ENCODE measurements around the gene ATIC. TPM values are rescaled to one million over a fixed set of nuclear protein-coding genes. Genes with fewer than 3 reads are reported as not detected.

The ATIC gene
- total RNA-seq, 1 experiment from 2014 or later: 173 TPM

DNA sequence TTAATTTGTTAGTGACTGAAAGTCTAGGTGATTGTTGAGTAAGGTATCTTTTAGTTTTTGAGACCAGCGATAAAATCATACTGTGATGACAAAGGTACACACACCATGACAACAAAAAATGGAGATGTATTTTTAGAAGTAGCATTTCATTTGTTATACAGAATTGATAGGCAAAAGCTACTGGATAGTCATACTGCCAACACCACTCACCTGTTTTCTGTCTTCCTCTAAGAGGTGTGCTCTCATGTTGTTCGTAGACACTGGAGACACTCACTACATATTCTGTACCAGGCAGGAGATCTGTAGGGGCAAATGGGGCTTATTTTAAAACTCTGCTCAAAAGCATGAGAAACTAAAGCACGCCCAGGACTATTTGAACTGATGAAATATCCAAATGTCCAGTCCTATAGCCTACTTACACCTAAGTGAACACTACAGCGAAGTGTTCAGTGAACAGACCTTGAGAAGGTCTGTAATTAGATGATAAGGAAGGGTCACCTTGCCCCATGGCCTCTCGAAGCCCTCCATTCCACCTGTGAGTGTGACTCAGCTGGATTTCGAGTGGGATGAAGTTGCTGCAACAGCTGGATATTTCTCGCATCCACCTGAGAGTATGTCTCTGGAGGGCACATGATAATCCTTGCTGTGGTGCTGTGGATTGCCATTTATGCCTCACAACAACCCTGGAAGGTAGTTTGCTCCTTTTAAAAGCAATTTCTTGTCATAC, 76.3 kb downstream of the ATIC start:
- H3K9ac ChIP-seq (ENCODE audit: low read length): no peak overlapping the region
- POLR2A ChIA-PET: no interaction called here
- H4K20me1 ChIP-seq (ENCODE audit: insufficient read depth): no peaks in the 10 kb centered on the region
- H3K9me3 ChIP-seq (ENCODE audit: control insufficient read depth in 1 of 2, insufficient read depth in 1 of 2, low read depth in 1 of 2, low read length in 2 of 2): no peaks in the 10 kb centered on the region
- DNase-seq (ENCODE audit: low read depth, low spot score): no peak
- no peak for ATAC-seq
- H3K4me2 ChIP-seq (ENCODE audit: low read length): no peak overlapping the region
- RAD21 ChIA-PET (ENCODE audit: low non-redundant PET in 1 of 2, low total read pairs in 2 of 2, uncharacterized antibody in 2 of 2, unreplicated experiment in 2 of 2): no interaction called here
- H3K4me3 ChIP-seq (replicated peaks in 1 of 2; ENCODE audit: low read depth in 1 of 2, low read length in 2 of 2): no peak overlapping the region
- CTCF ChIA-PET: no interaction called here
- H2AFZ ChIP-seq (ENCODE audit: low read depth, low read length, poor library complexity, severe bottlenecking): no peak overlapping the region
- no TSS peak for BruUV-seq (replicated peaks)
- peaks cover 0 to 8% of the 10 kb centered on the region in 2 experiments; a peak in 2 of 4 replicates for H3K4me1 ChIP-seq (ENCODE audit: control insufficient read depth in 1 of 2, insufficient read depth in 2 of 2, low read length in 2 of 2)
- H3K36me3 ChIP-seq (ENCODE audit: control insufficient read depth in 1 of 2, insufficient read depth in 2 of 2, low read length in 2 of 2): no peaks in the 10 kb centered on the region
- no peak overlapping the region for H3K27ac ChIP-seq (ENCODE audit: low read depth, low read length)
- H3K9me2 ChIP-seq (ENCODE audit: insufficient read depth): no peaks in the 10 kb centered on the region
- H3K27me3 ChIP-seq (ENCODE audit: insufficient read depth, low read length): no peaks in the 10 kb centered on the region
- TF ChIP-seq ELF1 (IDR thresholded peaks at IDR 0.05; ENCODE audit: borderline replicate concordance, low read depth) (no peak), SP1 (IDR thresholded peaks at IDR 0.05; ENCODE audit: low read depth) (no peak), ZNF274 (IDR thresholded peaks at IDR 0.05; ENCODE audit: low read depth, low read length) (no peak), EZH2 (IDR thresholded peaks at IDR 0.05) (no peak), TCF7L2 (IDR thresholded peaks at IDR 0.05; ENCODE audit: borderline replicate concordance, extremely low read depth, insufficient read depth, insufficient read length) (no peak), CEBPB (IDR thresholded peaks at IDR 0.05; ENCODE audit: low read depth) (no peak), FOSL1 (IDR thresholded peaks at IDR 0.05; ENCODE audit: low read depth) (no peak), POLR2A (IDR thresholded peaks at IDR 0.05; ENCODE audit: borderline replicate concordance, extremely low read depth, insufficient read depth, insufficient read length) (no peak), SIN3A (IDR thresholded peaks at IDR 0.05; ENCODE audit: low read depth) (no peak), JUND (IDR thresholded peaks at IDR 0.05) (no peak), POLR2AphosphoS5 (IDR thresholded peaks at IDR 0.05; ENCODE audit: low read depth, low read length) (no peak), YY1 (IDR thresholded peaks at IDR 0.05; ENCODE audit: extremely low read depth, insufficient replicate concordance, low read depth, low read length) (no peak)
- TF ChIP-seq, protein P1, sequence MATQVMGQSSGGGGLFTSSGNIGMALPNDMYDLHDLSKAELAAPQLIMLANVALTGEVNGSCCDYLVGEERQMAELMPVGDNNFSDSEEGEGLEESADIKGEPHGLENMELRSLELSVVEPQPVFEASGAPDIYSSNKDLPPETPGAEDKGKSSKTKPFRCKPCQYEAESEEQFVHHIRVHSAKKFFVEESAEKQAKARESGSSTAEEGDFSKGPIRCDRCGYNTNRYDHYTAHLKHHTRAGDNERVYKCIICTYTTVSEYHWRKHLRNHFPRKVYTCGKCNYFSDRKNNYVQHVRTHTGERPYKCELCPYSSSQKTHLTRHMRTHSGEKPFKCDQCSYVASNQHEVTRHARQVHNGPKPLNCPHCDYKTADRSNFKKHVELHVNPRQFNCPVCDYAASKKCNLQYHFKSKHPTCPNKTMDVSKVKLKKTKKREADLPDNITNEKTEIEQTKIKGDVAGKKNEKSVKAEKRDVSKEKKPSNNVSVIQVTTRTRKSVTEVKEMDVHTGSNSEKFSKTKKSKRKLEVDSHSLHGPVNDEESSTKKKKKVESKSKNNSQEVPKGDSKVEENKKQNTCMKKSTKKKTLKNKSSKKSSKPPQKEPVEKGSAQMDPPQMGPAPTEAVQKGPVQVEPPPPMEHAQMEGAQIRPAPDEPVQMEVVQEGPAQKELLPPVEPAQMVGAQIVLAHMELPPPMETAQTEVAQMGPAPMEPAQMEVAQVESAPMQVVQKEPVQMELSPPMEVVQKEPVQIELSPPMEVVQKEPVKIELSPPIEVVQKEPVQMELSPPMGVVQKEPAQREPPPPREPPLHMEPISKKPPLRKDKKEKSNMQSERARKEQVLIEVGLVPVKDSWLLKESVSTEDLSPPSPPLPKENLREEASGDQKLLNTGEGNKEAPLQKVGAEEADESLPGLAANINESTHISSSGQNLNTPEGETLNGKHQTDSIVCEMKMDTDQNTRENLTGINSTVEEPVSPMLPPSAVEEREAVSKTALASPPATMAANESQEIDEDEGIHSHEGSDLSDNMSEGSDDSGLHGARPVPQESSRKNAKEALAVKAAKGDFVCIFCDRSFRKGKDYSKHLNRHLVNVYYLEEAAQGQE (IDR thresholded peaks at IDR 0.05; ENCODE audit: low read depth): no peak
- TF ChIP-seq, protein P2, sequence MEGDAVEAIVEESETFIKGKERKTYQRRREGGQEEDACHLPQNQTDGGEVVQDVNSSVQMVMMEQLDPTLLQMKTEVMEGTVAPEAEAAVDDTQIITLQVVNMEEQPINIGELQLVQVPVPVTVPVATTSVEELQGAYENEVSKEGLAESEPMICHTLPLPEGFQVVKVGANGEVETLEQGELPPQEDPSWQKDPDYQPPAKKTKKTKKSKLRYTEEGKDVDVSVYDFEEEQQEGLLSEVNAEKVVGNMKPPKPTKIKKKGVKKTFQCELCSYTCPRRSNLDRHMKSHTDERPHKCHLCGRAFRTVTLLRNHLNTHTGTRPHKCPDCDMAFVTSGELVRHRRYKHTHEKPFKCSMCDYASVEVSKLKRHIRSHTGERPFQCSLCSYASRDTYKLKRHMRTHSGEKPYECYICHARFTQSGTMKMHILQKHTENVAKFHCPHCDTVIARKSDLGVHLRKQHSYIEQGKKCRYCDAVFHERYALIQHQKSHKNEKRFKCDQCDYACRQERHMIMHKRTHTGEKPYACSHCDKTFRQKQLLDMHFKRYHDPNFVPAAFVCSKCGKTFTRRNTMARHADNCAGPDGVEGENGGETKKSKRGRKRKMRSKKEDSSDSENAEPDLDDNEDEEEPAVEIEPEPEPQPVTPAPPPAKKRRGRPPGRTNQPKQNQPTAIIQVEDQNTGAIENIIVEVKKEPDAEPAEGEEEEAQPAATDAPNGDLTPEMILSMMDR (IDR thresholded peaks at IDR 0.05 in 2 of 3, conservative IDR thresholded peaks at IDR 0.05 in 1 of 3; ENCODE audit: borderline replicate concordance in 1 of 3, insufficient read depth in 1 of 3, low read depth in 2 of 3, low read length in 2 of 3): no peak
- TF ChIP-seq, protein P3, sequence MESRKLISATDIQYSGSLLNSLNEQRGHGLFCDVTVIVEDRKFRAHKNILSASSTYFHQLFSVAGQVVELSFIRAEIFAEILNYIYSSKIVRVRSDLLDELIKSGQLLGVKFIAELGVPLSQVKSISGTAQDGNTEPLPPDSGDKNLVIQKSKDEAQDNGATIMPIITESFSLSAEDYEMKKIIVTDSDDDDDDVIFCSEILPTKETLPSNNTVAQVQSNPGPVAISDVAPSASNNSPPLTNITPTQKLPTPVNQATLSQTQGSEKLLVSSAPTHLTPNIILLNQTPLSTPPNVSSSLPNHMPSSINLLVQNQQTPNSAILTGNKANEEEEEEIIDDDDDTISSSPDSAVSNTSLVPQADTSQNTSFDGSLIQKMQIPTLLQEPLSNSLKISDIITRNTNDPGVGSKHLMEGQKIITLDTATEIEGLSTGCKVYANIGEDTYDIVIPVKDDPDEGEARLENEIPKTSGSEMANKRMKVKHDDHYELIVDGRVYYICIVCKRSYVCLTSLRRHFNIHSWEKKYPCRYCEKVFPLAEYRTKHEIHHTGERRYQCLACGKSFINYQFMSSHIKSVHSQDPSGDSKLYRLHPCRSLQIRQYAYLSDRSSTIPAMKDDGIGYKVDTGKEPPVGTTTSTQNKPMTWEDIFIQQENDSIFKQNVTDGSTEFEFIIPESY (IDR thresholded peaks at IDR 0.05; ENCODE audit: extremely low read depth, insufficient replicate concordance, low read length): no peak
- intact Hi-C loops (cut with micrococcal nuclease): no loop called here
- no peaks in the 10 kb centered on the region for H3K79me2 ChIP-seq (ENCODE audit: insufficient read depth, low read length)

All from HCT116 (cell line).